Ecto neural progenitor cell (in vitro differentiated cells): ENCODE results near the gene CBX4.

Experiments used
- DNase-seq: peaks from one replicate; pipeline ENCODE4 v3.0.0-alpha.2; 2018; ENCODE audit warnings: low spot score

Gene CBX4

GRCh38 chr17:79839356-79840268 is at the start of gene CBX4:
TSS of gene CBX4 (minus strand) at chr17:79839440. CDS start at chr17:79839251, 189 bp downstream.
- peak; percentile 98 for DNase-seq

- no peak for DNase-seq
These were observed 48.8 kb upstream of the CBX4 start for GRCh38 chr17:79888009-79888540.

- DNase-seq, result no peak
These were observed 48.3 kb upstream of the CBX4 start for GRCh38 chr17:79887451-79887991.

DNA sequence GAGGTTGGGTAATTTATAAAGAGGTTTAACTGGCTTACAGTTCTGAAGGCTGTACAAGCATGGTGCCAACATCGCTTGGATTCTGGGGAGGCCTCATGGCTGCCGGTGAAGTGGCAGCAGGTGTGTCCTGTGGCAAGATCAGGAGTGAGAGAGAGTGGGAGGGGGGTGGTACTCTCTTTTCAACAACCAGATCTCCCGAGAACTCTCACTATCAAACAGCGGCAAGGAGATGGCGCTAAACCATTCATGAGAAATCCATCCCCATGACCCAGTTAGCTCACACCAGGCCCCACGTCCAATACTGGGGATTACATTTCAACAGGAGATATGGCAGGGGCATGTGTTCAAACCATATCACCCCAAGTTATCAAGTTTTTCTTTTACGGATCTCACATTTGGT is 44.0 kb upstream of the CBX4 start:
- no peak for DNase-seq

- DNase-seq, result no peak
These were observed 39.2 kb upstream of the CBX4 start for GRCh38 chr17:79878329-79878947.

DNA sequence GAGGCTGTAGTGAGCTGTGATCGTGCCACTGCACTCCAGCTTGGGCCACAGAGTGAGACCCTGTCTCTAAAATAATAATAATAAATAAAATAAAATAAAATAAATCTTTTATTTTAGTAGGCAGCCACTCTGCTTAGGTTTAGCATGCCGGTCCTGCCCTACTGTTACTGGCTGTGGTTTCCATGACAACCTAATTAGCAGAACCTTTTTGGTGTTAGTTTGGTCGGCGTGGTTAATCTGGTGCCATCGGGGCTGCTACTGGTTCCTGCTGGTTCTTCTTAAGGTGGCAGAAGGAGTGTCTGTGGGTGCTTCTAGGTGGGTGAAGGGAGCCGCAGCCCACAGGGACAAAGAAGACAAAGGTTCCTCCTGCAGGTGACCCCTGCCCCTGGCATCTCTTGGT is 37.8 kb upstream of the CBX4 start:
- no peak for DNase-seq

GRCh38 chr17:79875511-79875910 is 36.3 kb upstream of the CBX4 start:
- DNase-seq, result no peak

DNA sequence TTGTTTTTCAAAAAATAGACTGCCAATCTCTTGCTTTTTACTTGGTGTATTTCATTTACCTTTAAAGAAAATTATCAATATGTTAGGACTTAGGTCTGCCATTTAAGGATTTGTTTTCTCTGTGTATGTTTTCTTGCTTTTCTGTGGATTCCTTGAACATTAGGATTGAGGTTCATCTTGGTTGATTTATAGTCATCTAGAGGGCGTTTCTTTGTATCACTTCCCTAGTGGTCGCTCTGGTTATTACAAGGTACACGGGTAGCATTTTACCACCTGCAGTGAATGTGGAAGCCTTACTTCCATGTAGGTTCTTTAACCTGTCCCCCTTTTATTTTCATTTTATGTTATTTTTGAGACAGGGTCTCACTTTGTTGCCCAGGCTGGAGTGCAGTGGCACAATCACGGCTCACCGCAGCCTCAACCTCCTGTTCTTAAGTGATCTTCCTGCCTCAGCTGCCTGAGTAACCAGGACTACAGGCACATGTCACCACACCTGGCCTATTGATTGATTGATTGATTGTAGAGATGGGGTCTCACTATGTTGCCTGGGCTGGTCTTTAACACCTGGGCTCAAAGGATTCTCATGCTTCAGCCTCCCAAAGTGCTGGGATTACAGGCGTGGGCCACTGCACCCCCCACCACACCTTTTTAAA is 35.2 kb upstream of the CBX4 start:
- DNase-seq, result no peak

DNA sequence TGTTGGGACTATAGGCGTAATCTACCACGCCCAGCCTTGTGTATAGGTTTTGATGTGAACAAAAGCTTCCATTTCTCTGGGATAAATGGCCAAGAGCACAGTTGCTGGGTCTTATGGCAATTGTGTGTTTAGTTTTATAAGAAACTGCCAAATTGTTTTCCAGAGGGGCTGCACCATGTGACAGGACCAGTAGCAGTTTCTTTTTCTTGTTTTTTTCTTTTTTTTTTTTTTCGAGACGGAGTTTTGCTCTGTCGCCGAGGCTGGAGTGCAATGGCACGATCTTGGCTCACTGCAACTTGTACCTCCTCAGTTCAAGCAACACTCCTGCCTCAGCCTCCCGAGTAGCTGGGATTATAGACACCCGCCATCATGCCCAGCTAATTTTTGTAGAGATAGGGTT is 34.3 kb upstream of the CBX4 start:
- DNase-seq, result no peak

DNA sequence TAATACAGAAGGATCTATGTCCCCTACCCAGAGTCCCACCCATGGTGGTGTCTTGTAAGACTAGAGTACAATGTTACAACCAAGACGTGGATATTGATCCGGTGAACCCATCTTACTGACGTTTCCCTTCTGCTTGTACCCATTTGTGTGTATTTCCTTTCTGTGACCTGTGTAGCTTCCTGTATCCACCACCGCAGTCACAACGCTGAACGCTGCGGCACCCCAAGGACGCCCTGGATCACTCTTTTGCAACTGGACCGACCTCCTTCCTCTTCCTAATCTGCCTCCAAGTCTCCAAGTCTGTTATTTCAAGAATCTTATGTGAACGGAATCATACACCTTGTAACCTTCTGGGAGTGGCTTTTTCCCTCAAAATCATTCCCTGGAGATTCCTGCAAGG is 33.5 kb upstream of the CBX4 start:
- no peak for DNase-seq

DNA sequence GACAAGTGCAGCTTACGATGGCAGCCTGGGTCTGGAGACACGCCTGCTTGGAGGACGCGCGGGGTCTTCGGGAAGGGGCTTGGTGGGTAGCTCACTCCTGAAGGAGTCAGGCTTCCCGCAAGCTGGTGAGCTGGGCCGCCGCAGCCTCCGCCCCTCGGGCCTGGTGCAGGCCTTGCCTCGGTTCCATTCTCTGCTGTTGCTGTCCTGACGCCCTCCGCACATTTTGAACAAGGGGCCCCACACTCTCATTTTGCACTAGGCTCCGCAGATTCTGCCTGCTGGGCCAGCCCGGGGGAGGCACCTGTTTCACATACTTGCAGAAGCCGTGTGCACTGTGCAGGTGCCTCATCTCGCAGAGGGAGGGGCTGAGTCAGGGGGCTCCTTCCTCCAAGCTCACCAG is 31.9 kb upstream of the CBX4 start:
- DNase-seq, result no peak

DNA sequence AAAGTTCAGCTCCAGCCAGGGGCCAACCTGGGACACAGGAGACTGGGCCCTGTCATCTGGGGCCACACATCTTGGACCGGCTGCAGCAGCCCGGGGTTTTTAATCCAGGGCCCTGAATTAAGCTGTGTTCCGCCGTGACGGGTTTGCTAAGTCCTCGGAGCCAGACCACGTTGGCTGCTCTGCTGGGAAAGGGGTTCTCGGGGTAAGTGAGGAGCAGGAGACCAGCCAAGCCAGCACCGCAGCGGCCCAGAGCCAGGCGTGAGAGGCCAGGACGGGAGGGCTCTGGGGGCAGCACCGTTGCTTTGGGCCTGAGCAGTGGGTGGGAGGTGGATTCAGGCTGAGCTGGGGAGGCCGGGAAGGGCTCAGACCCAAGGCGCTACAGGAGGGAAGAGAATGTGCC is 31.3 kb upstream of the CBX4 start:
- no peak for DNase-seq

DNA sequence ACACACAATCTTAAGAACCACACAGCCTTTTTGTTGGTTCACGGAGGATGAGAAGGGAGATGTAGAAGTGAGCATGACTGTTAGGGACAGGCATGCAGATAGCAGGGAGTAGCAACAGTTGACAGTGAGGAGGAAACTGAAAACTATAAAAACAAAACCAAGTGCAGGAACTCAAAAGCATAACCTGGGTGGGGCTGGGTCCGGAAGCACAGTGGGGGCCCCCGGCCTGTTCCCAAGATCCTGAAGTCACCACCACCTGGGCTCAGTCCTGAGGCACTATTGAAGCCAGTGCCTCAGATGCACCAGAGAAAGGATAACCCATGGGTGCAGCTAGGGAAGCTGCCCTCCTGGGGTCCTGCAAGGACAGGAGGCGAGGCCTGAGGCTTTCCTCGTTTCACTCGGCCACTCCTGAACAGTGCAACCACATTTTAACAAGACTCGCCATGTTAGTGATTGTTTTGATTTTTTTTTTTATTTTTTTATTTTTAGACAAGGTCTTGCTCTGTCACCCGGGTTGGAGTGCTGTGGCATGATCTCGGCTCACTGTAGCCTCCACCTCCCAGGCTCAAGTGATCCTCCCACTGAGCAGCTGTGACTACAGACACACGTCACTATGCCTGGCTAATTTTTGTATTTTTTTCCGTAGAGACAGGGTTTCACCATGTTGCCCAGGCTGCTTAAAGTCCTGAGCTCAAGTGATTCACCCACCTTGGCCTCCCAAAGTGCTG is 27.7 kb upstream of the CBX4 start:
- DNase-seq, result no peak

DNA sequence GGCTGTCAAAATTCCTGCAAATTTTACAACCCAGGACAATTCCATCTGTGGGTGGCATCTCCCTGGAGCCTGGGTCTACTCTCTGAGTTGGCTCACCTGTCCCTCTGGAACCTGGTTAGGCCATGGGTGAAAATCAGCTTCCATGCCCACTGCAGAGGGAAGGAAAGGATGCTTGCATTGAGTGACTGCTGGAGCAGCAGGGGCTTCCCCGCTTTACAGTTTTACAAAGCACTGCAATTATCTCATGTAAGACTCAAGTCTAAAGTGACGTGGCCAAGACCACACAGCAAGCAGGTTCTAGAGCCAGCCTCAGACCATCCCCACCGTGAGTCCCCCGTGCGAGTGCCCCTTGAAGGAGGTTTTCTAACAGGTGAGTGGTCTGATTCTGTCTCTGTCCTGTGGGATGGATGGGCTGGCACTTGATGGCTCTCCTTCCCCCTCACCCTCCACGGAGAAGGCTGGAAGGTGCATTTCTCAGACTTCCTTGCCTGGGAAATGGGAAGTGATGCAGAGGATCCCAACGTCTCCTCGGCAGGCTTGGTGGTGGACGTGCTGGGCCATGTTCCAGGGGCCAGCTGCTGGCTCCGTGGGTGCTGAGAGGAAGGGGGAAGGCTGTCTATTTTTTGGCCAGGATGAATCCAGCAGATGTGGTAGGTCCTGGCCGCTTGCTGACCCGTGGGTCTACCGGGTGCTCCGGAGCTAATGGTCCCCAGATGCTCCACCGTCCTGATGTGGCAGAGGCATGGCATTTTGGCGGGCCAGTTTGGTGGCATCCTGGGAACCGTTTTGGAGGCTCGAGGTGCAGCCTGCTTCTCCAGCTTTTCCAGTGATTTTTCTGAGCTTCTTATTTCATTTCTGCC is 26.3 kb upstream of the CBX4 start:
- DNase-seq, result no peak

DNA sequence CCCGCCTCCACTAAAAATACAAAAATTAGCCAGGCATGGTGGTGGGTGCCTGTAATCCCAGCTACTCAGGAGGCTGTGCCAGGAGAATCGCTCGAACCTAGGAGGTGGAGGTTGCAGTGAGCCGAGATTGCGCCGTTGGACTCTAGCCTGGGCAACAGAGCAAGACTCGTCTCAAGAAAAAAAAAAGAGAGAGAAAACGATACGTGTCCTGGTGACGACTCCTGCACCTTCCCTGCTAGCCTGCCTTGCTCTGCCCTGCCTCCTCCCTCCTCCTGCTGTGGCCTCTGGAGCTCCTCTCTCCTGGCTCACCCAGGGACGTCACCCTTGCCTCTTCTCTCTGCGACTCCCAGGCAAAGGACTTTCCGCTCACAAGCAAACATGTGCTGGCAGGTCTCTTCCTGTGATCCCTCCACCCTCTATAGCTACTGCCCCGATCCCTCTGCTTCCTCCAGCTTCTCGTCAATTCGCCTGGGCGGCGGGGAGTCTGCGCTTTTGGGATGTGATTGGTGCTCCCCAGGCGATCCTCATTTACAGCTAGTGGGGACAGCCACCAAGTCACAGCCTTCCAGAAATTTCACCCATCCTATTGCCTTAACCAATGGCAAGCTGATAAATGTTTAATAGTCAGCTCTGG is 25.5 kb upstream of the CBX4 start:
- no peak for DNase-seq

DNA sequence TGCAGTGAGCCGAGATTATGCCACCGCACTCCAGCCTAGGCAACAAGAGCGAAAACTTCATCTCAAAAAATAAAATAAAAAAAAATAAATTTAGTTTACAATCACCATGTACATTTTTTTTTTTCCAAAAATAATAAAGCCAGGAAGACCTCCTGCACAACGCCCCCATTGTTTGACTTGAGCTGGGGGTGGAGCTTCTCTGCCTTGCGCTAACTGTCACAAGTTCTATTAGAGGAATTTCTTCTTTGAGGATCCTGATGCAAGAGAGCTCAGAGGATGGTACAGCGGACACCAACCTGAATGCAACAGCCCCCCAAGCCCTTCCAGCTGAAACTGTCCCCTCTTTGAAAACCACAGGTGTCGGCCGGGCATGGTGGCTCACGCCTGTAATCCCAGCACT is 24.9 kb upstream of the CBX4 start:
- DNase-seq, result no peak

- no peak for DNase-seq
These were observed 23.7 kb upstream of the CBX4 start for GRCh38 chr17:79862771-79863440.

GRCh38 chr17:79862238-79862637 is 23.0 kb upstream of the CBX4 start:
- no peak for DNase-seq

DNA sequence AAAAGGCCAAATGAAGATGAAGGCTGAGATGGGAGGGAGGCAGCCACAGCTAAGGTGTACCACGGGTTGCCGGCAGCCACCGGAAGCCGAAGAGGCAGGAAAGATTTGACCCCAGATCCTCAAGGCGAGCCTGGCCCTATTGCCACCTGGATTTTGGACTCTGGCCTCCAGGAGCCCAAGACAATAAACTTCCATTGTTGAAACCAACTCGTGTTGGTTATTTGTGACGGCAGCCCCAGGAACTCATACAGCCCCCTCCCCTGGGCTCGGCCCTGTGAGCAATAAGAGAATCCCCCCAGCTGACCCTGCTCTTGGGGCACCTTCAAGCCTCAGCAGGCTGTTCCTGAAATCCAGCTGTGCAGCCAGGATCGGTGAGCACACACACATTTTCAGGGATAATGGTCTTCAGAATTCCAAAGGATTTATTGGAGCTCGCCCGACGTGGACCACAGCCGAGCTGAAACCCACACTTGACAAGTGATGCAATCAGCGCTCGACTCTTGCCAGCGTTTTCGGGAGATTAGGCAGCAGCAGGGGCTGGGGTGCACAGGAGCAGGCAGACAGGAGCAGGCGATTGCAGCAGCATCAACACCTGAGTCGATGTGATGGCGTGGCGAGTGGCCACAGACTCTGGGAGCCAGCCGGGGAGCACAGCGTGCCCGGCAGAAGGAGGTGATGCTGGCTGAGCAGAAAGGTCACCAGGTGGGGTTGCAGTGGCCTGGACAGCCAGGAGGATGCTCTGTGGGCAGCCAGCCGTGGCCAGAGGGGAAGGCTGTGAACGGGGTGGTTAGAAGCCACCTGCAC is 22.4 kb upstream of the CBX4 start:
- peak; percentile 62 for DNase-seq
